Measurements from ENCODE around the gene NT5C2. TPM values are rescaled to one million over a fixed set of nuclear protein-coding genes. Genes with fewer than 3 reads are reported as not detected.

The NT5C2 gene
- polyA plus RNA-seq, 3 donors: 68.6 to 116 (median 81.8) TPM

- H3K27me3 Mint-ChIP-seq (ENCODE audit: low read depth in 3 of 3): peaks cover 0 to 2% (median 0%) of the 10 kb centered on the region in 3 donors
- Histone ChIP-seq H3K9ac (ENCODE audit: insufficient read depth, low read length, poor library complexity, severe bottlenecking) (no peak overlapping the region), H3K79me2 (ENCODE audit: insufficient read depth, low read length) (no peaks in the 10 kb centered on the region), H3K9me3 (replicated peaks in 1 of 2; ENCODE audit: control insufficient read depth in 1 of 2, insufficient read depth in 1 of 2, low read length in 2 of 2) (peaks cover 0 to 9% of the 10 kb centered on the region in 2 donors), H3K4me2 (replicated peaks; ENCODE audit: extremely low read depth, low read length, poor library complexity, severe bottlenecking) (no peak overlapping the region), H3K27me3 (ENCODE audit: control insufficient read depth in 2 of 2, insufficient read depth in 2 of 2, low read length in 2 of 2) (no peaks in the 10 kb centered on the region), H3K36me3 (replicated peaks in 1 of 2; ENCODE audit: control insufficient read depth in 1 of 2, insufficient read depth in 2 of 2, low read length in 2 of 2) (no peaks in the 10 kb centered on the region), H4K20me1 (ENCODE audit: insufficient read depth, low read length) (no peaks in the 10 kb centered on the region), H3K4me3 (replicated peaks in 1 of 3; ENCODE audit: low read depth in 2 of 3, low read length in 3 of 3) (no peak overlapping the region), H2AFZ (ENCODE audit: insufficient read depth, low read depth, low read length, poor library complexity, severe bottlenecking) (no peak overlapping the region), H3K27ac (ENCODE audit: low read depth in 1 of 2, low read length in 2 of 2) (no peak overlapping the region), H3K4me1 (ENCODE audit: control insufficient read depth in 1 of 2, insufficient read depth in 2 of 2, low read length in 2 of 2) (peaks cover 28 to 37% of the 10 kb centered on the region in 2 donors)
- WGBS (ENCODE audit: insufficient coverage): 92% methylated on average over 5 of the region's 8 CpGs
- intact Hi-C loops (cut with micrococcal nuclease): no loop called here
- H3K4me3 Mint-ChIP-seq: no peak overlapping the region
- DNase-seq: no peak
- H3K9me3 Mint-ChIP-seq: peaks cover 0 to 8% (median 4%) of the 10 kb centered on the region in 7 donors
- peak overlapping the region in 2 of 7 donors; percentile 31 to 83 for H3K27ac Mint-ChIP-seq
- no peak for TF ChIP-seq CTCF (IDR thresholded peaks at IDR 0.05)
- peaks cover 38% of the 10 kb centered on the region for H3K4me1 Mint-ChIP-seq
- H3K36me3 Mint-ChIP-seq: peaks cover 0 to 1% of the 10 kb centered on the region in 2 donors
Measured at GRCh38 chr10:103204353-103205255, 11.5 kb upstream of the NT5C2 start.

DNA sequence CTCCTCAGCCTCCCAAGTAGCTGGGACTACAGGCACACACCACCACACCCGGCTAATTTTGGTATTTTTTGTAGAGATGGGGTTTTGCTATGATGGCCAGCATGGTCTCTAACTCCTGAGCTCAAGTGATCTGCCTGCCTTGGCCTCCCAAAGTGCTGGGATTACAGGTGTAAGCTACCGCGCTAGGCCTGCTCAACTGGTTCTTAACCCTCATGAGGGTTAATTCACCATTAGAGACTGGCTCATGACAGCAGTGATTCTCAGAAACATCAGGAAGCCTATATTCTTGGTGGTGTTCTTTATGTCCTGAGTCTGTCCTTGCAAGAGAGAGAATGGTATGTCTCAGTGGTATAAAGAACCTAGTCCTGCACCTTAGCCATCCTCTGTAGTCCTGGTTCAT is 10.4 kb upstream of the NT5C2 start:
- Mint-ChIP-seq H3K27ac (peak overlapping the region in 2 of 7 donors; percentile 50 to 81), H3K9me3 (peaks cover 0 to 8% (median 4%) of the 10 kb centered on the region in 7 donors), H3K4me1 (peaks cover 50% of the 10 kb centered on the region), H3K4me3 (no peak overlapping the region), H3K36me3 (peaks cover 0 to 1% of the 10 kb centered on the region in 2 donors), H3K27me3 (ENCODE audit: low read depth in 3 of 3) (peaks cover 0 to 2% (median 0%) of the 10 kb centered on the region in 3 donors)
- no peaks in the 10 kb centered on the region for H4K20me1 ChIP-seq (ENCODE audit: insufficient read depth, low read length)
- H3K4me3 ChIP-seq (replicated peaks in 1 of 3; ENCODE audit: low read depth in 2 of 3, low read length in 3 of 3): no peak overlapping the region
- DNase-seq: no peak
- 100% methylated on average over 2 of the region's 3 CpGs for WGBS (ENCODE audit: insufficient coverage)
- peaks cover 5% of the 10 kb centered on the region for H3K79me2 ChIP-seq (ENCODE audit: insufficient read depth, low read length)
- H3K9me3 ChIP-seq (replicated peaks in 1 of 2; ENCODE audit: control insufficient read depth in 1 of 2, insufficient read depth in 1 of 2, low read length in 2 of 2): no peaks in the 10 kb centered on the region
- peaks cover 39 to 48% of the 10 kb centered on the region in 2 donors for H3K4me1 ChIP-seq (ENCODE audit: control insufficient read depth in 1 of 2, insufficient read depth in 2 of 2, low read length in 2 of 2)
- intact Hi-C loops (cut with micrococcal nuclease): no loop called here
- no peak overlapping the region for H2AFZ ChIP-seq (ENCODE audit: insufficient read depth, low read depth, low read length, poor library complexity, severe bottlenecking)
- peak overlapping the region in 1 of 2 donors; percentile 88 for H3K27ac ChIP-seq (ENCODE audit: low read depth in 1 of 2, low read length in 2 of 2)
- H3K9ac ChIP-seq (ENCODE audit: insufficient read depth, low read length, poor library complexity, severe bottlenecking): no peak overlapping the region
- TF ChIP-seq CTCF (IDR thresholded peaks at IDR 0.05): no peak
- H3K27me3 ChIP-seq (ENCODE audit: control insufficient read depth in 2 of 2, insufficient read depth in 2 of 2, low read length in 2 of 2): no peaks in the 10 kb centered on the region
- no peaks in the 10 kb centered on the region for H3K36me3 ChIP-seq (replicated peaks in 1 of 2; ENCODE audit: control insufficient read depth in 1 of 2, insufficient read depth in 2 of 2, low read length in 2 of 2)
- no peak overlapping the region for H3K4me2 ChIP-seq (replicated peaks; ENCODE audit: extremely low read depth, low read length, poor library complexity, severe bottlenecking)

Data from CD14-positive monocyte (primary cell).